Keratinocyte (primary cell): ENCODE data around the gene DSCAM.

Source experiments
- CTCF ChIP-seq, 3 experiments: IDR thresholded peaks in 1 of 3; conservative IDR thresholded peaks in 1 of 3; optimal IDR thresholded peaks in 1 of 3; 2 replicates in 2 of 3; 3 replicates in 1 of 3; pipeline versions ENCODE3 to v1.5.1; 2011; ENCODE audit warnings: low read length in 3 of 3, mild to moderate bottlenecking in 3 of 3, moderate library complexity in 2 of 3, control low read depth in 1 of 3, inconsistent platforms in 1 of 3; ENCODE audit not compliant: insufficient read depth in 2 of 3; ENCODE audit errors: extremely low read depth in 1 of 3
- EZH2 ChIP-seq: IDR thresholded peaks from one replicate; pipeline ENCODE4 v1.6.1; 2012; ENCODE audit warnings: inconsistent platforms, mild to moderate bottlenecking, low read length, moderate library complexity

GRCh38 chr21:40531016-40531415 lies 315.9 kb downstream of the DSCAM start:
- TF ChIP-seq CTCF (optimal IDR thresholded peaks at IDR 0.05 in 1 of 3, IDR thresholded peaks at IDR 0.05 in 1 of 3, conservative IDR thresholded peaks at IDR 0.05 in 1 of 3; ENCODE audit: extremely low read depth in 1 of 3, insufficient read depth in 2 of 3, low read length in 3 of 3) (no peak), EZH2 (no peak)
